ENCODE measurements around the gene COL9A3.
A peak's percentile ranks its signal among the peaks of the same experiment; 100 is the strongest.

Gene COL9A3

GRCh38 chr20:62797671-62798532 is 18.9 kb upstream of the COL9A3 start:
- no peak for DNase-seq

GRCh38 chr20:62799036-62799435 is 17.8 kb upstream of the COL9A3 start:
- no peak for DNase-seq

DNA sequence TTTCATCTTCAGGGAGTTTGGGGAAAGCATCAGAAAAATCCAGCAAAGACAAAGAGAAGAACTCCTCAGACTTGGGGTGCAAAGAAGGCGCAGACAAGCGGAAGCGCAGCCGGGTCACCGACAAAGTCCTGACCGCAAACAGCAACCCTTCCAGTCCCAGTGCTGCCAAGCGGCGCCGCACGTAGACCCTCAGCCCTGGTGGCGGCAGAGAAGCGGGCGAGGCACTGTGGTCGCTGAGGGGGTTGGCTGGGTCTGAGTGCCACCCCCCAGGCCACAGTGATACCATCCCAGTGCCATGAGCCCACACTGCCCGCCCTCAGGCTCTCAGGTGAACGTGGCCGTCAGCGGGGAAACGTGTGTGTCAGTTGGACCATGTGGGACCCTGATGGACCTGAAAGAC is 17.4 kb upstream of the COL9A3 start:
- DNase-seq, result no peak

- no peak for DNase-seq
Measured at GRCh38 chr20:62799873-62800272, 17.0 kb upstream of the COL9A3 start.

- peak; percentile 28 for DNase-seq
Measured at GRCh38 chr20:62800314-62801259, 16.3 kb upstream of the COL9A3 start.

DNA sequence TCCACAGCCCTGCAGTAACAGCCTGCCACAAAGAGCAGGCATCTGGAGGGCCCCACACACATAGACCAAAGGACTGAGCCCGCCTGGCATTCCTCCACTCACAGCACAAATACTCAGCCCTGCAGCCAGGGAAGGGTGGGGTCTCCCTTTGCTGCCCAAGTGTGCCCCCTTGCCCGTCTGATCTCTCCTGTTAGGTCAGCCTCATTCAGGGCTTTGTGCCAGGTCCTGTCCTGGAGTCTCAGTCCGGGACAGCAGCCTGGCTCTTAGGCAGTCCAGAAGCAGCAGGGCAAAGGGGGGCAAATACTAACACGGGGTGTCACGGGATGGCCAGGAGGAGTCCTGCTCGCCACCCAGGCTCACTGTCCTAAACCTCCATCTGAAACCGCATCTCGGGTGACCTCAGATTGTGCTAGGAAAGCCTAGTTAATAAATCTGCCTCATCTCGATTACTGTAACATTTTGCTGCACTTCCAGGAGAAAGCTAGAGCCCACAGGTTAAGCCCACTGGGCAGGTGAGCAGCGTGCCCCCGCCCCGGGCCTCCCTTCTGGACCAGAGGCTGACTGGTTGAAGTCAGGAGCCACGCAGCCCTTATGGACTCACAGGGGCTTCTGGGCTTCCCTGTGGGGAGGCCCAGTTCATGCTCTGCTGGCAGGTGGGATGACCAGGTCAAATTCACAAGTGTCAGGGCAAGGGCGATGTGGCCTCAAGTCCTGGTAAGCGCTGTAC is 15.4 kb upstream of the COL9A3 start:
- DNase-seq, result no peak

- no peak for DNase-seq
Measured at GRCh38 chr20:62802026-62802712, 14.7 kb upstream of the COL9A3 start.

DNA sequence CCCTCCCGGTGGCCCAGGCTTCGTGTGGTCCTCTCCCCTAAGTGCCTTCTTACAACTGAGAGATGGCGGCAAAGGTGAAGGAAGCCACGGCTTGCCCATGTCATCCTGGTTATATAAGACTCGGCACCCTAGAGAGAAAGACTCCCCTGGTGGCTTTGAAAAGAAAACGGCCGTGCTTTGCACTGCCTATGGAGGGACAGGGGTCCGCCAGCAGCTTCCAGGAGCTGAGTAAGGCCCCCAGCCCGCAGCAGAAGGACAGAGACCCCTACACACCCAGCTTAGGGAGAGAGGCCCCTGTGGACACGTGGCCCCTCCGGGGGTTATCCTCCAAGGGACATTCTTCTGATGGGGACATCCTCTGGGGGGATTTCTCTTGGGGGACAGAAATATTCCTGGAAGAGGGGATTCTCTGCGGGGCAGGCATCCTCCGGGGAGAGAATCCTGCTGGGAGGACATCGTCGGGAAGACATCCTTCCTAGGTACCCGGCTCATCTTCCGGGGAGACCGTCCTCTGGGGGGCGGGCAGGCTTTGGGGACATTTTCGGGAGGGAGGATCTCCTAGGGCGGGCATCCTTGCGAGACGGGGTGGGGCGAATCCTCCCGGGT is 12.7 kb upstream of the COL9A3 start:
- no peak for DNase-seq

DNA sequence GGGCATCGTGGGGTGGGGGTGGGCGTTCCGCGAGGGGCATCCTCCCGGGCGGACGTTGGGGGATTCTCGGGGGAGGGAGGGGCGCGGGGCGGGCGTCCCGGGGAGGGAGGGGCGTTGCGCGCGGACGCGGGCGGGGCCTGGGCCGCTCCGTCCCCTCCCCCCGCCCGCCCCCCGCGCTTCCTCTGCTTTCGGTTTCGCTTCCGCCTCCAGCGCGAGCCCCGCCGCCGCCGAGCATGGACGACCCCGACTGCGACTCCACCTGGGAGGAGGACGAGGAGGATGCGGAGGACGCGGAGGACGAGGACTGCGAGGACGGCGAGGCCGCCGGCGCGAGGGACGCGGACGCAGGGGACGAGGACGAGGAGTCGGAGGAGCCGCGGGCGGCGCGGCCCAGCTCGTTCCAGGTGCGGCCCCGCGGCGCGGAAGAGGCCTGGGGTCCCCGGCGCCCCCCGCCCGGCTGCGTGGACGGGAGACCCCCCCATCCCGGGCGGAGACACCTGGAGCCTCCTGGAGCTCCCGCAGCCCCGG is 12.2 kb upstream of the COL9A3 start, which contains the start of gene OGFR:
TSS of gene OGFR (plus strand) at position 209 of the 528 bp plus-strand sequence. CDS start at position 234, 25 bp downstream.
- DNase-seq, result no peak

DNA sequence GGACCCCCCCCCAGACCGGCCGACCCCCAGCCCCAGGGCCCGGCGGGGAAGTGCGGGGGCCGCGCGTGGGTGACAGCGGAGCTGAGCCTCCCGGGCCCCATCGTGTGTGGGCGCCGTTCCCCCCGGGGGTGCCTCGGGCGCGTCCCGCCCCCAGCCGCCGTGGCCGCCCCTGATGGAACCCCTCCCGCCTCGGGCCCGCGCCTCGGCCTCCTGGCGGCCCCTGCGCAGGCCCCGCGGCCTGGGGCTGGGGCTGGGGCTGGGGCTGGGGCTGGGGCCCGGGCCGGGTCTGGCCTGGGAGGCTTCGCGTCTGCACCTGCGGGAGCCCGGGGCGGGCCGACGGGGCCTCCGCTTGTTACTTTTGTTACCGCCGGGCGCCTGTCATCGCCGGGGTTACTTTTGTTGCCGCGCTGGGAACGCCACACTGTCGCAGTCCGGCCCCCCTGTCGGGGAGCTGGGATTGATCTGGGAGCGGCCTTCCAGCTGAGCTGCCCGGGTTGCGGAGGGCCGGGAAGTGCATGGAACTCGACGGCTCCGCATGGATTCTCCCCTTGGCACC is 11.6 kb upstream of the COL9A3 start:
- DNase-seq, result no peak

- DNase-seq, result no peak
Measured at GRCh38 chr20:62805711-62806382, 11.0 kb upstream of the COL9A3 start.

GRCh38 chr20:62806383-62807050 is 10.3 kb upstream of the COL9A3 start:
- DNase-seq, result no peak

- DNase-seq, result no peak
Measured at GRCh38 chr20:62807444-62808210, 9.2 kb upstream of the COL9A3 start.

GRCh38 chr20:62808211-62808865 is 8.5 kb upstream of the COL9A3 start:
- no peak for DNase-seq

DNA sequence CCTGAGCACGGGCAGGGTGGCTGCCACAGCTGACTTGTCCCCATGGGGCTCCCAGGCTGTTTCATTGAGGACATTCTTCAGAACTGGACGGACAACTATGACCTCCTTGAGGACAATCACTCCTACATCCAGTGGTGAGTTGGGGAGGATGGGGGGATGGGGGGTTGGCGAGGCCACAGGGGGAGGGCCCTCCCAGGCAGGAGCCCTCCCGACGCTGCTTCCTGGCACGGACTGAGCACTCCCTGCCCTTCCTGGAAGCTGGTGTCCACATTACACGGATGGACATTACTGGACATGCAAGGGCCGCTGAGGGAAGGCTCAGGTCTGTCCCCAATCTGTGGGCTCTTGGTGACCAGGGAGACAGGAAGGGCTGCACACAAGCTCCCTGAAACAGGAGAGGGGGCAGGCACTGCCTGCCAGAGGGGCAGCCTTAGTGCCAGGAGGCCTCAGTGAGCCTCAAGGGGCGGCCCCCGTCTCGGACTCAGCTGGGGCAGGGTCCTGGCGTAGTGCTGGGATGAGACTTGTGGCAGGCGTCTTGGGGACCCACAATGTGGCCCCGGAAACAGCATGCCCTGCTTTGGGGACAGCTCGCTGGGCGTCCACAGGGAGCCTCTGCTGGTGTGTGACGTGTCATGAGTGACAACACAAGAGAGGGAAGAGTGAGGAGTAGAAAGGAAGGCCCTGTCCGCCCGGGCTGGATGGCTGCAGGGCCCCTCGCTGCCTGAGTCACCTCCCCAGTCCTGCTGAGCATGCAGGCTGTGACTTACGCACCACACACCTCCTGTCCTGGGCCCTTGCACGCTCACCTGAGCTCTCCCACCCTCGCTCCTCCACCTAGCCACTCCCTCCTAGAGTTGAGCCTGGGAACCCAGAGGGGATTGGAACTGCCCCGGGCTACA is 7.1 kb upstream of the COL9A3 start:
- DNase-seq, result no peak

DNA sequence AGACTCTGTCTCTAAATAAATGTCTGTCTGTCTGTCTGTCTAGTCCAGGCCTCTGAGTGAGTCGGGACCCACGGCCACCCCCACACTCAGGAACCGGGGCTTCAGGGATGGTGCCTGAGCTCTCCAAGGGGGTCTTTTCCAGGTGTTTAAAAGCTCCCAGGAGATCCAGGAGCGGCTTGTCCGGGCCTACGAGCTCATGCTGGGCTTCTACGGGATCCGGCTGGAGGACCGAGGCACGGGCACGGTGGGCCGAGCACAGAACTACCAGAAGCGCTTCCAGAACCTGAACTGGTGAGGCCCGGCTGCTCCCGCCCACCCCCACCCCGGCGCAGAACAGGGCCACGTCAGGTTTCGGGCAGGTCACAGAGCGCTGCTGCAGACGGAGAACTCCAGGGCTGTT is 5.5 kb upstream of the COL9A3 start:
- DNase-seq, result no peak

DNA sequence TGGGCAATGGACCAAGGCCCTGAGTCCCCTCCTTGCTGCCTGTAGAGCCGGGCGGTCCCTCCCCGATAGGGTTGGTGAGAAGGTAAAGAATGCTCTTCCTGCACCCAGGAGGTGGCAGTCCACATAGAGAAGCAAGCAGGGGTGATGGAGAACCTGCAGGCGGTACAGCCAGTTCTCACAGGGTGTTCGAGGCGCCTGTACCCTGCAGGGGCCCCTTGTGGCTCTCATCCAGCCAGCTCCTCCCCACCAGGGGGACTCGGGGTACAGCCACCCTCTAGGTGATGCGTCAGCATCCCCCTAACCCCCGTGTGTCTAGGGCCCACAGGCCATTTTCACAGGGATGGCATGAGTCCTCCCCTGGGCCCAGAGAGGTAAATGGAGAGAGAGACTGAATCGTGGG is 5.1 kb upstream of the COL9A3 start:
- no peak for DNase-seq
